BE2C (cell line): Measurements from ENCODE around the gene KCND2.

Source experiments
- DNase-seq: peaks from one replicate; pipeline ENCODE4 v3.0.0-alpha.2; 2020
- H3K27me3 ChIP-seq: fragments of 250-450 bp; sonication (Bioruptor Pico); 2 replicates; pipeline ENCODE4 v1.5.1; 2020; ENCODE audit warnings: mild to moderate bottlenecking
- H3K36me3 ChIP-seq: fragments of 250-450 bp; sonication (Bioruptor Pico); 2 replicates; pipeline ENCODE4 v1.5.1; 2020; ENCODE audit warnings: mild to moderate bottlenecking
- H3K4me1 ChIP-seq: fragments of 250-450 bp; sonication (Bioruptor Pico); 2 replicates; pipeline ENCODE4 v1.5.1; 2020
- H3K4me3 ChIP-seq: 2 replicates; pipeline ENCODE4 v1.5.1; 2011; ENCODE audit warnings: low read depth, low read length
- H3K9me3 ChIP-seq: fragments of 250-450 bp; sonication (Bioruptor Pico); 2 replicates; pipeline ENCODE4 v1.5.1; 2020
- CTCF ChIP-seq: IDR thresholded peaks from 2 replicates; pipeline ENCODE4 v1.5.1; 2012; ENCODE audit warnings: mild to moderate bottlenecking, low read depth, low read length

Gene KCND2

GRCh38 chr7:120480930-120481329, 208.0 kb downstream of the KCND2 start:
- H3K4me3 ChIP-seq = no peak overlapping the region
- H3K4me1 ChIP-seq = no peaks in the 10 kb centered on the region

GRCh38 chr7:120486164-120486563, 213.2 kb downstream of the KCND2 start:
- DNase-seq = no peak
- Histone ChIP-seq H3K4me1 (no peaks in the 10 kb centered on the region), H3K9me3 (no peaks in the 10 kb centered on the region), H3K36me3 (no peaks in the 10 kb centered on the region), H3K27me3 (no peaks in the 10 kb centered on the region), H3K4me3 (no peak overlapping the region)
- TF ChIP-seq CTCF = no peak

More at GRCh38 chr7:120480930-120481329, 208.0 kb downstream of the KCND2 start:
- DNase-seq = no peak
- H3K36me3 ChIP-seq = no peaks in the 10 kb centered on the region
- no peak for TF ChIP-seq CTCF
- H3K9me3 ChIP-seq = no peaks in the 10 kb centered on the region; the same call in 1 of the 2 replicates
- no peaks in the 10 kb centered on the region for H3K27me3 ChIP-seq

GRCh38 chr7:120502132-120502531, 229.2 kb downstream of the KCND2 start:
- no peak overlapping the region for H3K4me3 ChIP-seq
- TF ChIP-seq CTCF = no peak
- no peak for DNase-seq
- H3K36me3 ChIP-seq = no peaks in the 10 kb centered on the region
- no peaks in the 10 kb centered on the region for H3K27me3 ChIP-seq
- H3K9me3 ChIP-seq = no peaks in the 10 kb centered on the region
- H3K4me1 ChIP-seq = no peaks in the 10 kb centered on the region

GRCh38 chr7:120502825-120503224, 229.8 kb downstream of the KCND2 start:
- no peak for DNase-seq
- H3K36me3 ChIP-seq = no peaks in the 10 kb centered on the region
- no peaks in the 10 kb centered on the region for H3K27me3 ChIP-seq
- no peaks in the 10 kb centered on the region for H3K9me3 ChIP-seq
- no peaks in the 10 kb centered on the region for H3K4me1 ChIP-seq
- no peak for TF ChIP-seq CTCF
- no peak overlapping the region for H3K4me3 ChIP-seq

- no peaks in the 10 kb centered on the region for H3K4me1 ChIP-seq
- no peak for DNase-seq
- no peaks in the 10 kb centered on the region for H3K36me3 ChIP-seq
- no peaks in the 10 kb centered on the region for H3K9me3 ChIP-seq
- TF ChIP-seq CTCF = no peak
- no peaks in the 10 kb centered on the region for H3K27me3 ChIP-seq
- H3K4me3 ChIP-seq = no peak overlapping the region
These were observed 231.4 kb downstream of the KCND2 start for GRCh38 chr7:120504386-120504785.

GRCh38 chr7:120505770-120506169, 232.8 kb downstream of the KCND2 start:
- Histone ChIP-seq H3K36me3 (no peaks in the 10 kb centered on the region), H3K9me3 (no peaks in the 10 kb centered on the region)
- DNase-seq = no peak

More at GRCh38 chr7:120505770-120506169, 232.8 kb downstream of the KCND2 start:
- H3K4me3 ChIP-seq = no peak overlapping the region
- no peaks in the 10 kb centered on the region for H3K4me1 ChIP-seq
- H3K27me3 ChIP-seq = no peaks in the 10 kb centered on the region
- TF ChIP-seq CTCF = no peak
